IPS-11a (cell line): Measurements from ENCODE around the gene TEX48.

Experiments
- H3K4me3 ChIP-seq: one replicate; pipeline ENCODE4 v1.5.1; 2013; ENCODE audit warnings: low read depth, low read length, control low read depth

TEX48 gene

GRCh38 chr9:114626415-114627020, 55.5 kb downstream of the TEX48 start:
- no peak overlapping the region for H3K4me3 ChIP-seq

- H3K4me3 ChIP-seq, result no peak overlapping the region
Observed at GRCh38 chr9:114624677-114625076, 57.3 kb downstream of the TEX48 start.

DNA sequence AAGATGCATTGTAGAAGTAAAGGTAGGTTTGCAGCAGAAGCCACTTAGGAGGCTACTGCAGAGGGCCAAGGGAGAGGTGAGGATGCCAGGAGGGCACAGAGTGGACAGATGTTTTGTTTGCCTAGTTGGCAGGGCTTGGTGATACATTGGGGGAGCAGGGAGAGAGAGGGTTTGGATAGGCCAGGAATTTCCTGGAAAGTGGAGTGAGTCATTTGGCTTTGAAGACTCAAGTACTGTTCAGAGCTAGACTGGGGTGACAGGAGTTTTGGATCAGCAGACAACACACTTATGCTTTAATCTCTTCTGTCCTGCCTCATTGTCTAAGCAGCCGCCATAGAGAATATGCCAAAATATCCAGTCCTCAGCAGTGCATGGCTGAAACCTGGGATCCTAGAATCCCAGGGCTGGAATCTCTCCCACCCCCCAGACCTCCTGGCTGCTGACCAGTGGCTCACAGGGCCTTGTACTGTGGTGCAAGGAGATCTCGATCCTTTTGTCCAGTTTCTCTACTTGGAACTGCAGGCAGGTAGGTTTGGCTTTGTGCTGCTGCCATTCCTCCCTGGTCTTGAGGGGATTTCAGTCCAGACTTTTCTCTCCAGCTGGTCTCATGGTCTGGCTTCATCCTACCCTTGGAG, 59.9 kb downstream of the TEX48 start:
- no peak overlapping the region for H3K4me3 ChIP-seq

DNA sequence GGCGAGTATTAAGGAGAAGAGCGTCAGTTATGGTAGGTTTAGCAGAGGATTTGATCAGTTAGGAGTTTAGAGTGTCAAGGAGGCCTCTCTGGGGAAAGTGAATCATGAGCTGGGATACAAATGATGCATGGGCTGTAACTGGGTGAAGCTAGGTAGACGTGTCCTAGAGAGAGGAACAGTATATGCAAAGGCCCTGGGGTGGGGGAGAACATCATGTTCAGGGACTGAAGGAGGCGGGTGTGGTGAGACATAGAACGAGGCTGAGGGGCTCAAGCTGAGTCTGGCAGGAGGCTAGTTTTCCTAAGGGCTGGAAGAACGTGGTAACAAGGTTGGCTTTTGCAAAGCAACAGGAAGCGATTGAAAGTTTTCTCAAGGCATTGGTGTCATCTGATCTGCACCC, 60.4 kb downstream of the TEX48 start:
- H3K4me3 ChIP-seq, result no peak overlapping the region

DNA sequence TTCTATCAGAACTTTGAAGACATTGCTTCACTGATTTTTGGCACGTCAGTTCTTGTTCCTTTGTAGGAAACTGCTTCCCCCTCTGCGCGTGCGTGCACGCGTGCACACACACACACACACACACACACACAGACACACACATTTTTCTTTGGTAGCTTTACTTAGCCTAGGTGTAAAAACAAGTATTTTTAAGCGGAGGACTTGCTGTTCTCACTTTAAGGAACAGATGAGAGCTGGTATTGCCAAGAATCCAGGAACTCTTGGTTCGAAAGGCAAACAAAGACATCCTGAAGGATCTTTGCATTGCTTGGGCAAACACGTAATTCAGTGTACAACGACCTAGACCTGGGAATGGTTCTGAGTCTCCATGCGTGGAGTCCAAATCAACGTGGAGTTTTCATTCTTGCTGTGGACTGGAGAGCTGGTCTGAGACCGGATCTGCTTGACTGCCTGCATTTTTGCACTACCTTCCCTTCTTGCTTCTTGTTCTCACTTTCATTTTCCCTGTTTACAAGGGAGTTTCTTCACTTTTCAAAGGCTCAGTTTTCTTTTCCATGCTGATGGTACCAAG, 62.7 kb downstream of the TEX48 start:
- no peak overlapping the region for H3K4me3 ChIP-seq

DNA sequence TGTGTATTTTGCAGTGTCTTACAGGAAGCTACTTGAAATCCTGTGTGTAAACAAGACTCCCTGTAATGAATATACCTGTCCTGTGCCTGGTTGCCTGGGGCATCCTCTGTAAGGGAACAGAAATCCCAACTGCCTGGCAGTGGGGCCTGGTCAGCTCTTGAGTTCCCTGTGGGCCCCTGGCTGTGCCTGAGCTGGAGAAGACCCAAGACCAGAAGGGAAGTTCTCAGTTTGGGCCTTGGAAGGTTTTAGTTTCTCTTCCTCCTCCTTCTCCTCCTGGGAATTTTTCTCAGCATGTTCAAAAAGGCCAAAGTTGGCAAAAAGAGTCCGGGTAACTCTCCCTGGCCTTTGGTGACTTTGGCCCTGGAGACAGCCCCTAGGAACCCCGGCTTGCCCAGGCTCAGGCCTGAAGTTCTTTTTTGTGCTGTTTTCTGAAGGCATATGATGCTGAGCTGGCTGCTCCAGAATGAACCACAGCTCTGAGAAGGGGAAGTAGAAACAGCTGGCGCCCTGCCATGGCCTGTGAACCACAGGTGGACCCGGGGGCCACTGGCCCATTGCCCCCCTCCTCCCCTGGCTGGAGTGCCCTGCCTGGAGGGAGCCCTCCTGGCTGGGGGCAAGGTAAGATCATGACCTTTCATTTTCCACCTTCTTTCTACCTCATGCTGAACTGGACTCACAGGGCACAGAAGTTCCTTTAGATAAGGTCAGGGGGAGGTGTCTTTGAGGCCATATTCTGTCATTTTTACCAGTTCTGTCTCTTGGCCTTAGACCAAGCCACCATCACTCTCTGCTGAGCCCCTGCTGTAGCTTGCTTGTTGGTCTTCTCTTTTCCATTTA, 65.1 kb downstream of the TEX48 start:
- no peak overlapping the region for H3K4me3 ChIP-seq
